Cardiac muscle cell (in vitro differentiated cells and primary cell): ENCODE data around the gene OR13J1. TPM values are rescaled to one million over a fixed set of nuclear protein-coding genes. Genes with fewer than 3 reads are reported as not detected.
"Not testable (repeated sequence)": the region's sequence is repeated elsewhere in the genome, so short reads cannot be mapped to it uniquely, and the experiment has no call there.

ENCODE experiments used
- DNase-seq, 2 donors: peaks; one replicate each; pipeline versions ENCODE4 v3.0.0 to v3.0.0-alpha.2; 2010 to 2017; ENCODE audit warnings: low read depth in 1 of 2, low spot score in 1 of 2
- H3K27ac ChIP-seq: fragments of 200-600 bp; sonication (generic); 2 replicates; pipeline ENCODE4 v1.5.1; 2016
- H3K27me3 ChIP-seq: fragments of 200-600 bp; sonication (generic); 2 replicates; pipeline ENCODE4 v1.6.0; 2016; ENCODE audit warnings: control low read depth
- H3K36me3 ChIP-seq: fragments of 200-600 bp; sonication (generic); 2 replicates; pipeline ENCODE4 v1.5.1; 2016; ENCODE audit warnings: control low read depth
- H3K4me1 ChIP-seq: fragments of 200-600 bp; sonication (generic); 2 replicates; pipeline ENCODE4 v1.8.1; 2017; ENCODE audit warnings: low read depth, mild to moderate bottlenecking, mixed run types
- H3K4me3 ChIP-seq: fragments of 200-600 bp; sonication (generic); 2 replicates; pipeline ENCODE4 v1.5.1; 2016; ENCODE audit warnings: mild to moderate bottlenecking
- H3K9me3 ChIP-seq: fragments of 200-600 bp; sonication (generic); 2 replicates; pipeline ENCODE4 v1.5.1; 2017; ENCODE audit warnings: low read depth, mild to moderate bottlenecking, control low read depth
- polyA plus RNA-seq: library from polyadenylated mRNA; unstranded; fragments of >200 nt; fragmentation: Nextera tagmentation; extraction: Ambion mirVana; gene quantifications from 2 replicates; pipeline ENCODE4 v1.2.1, GENCODE V29; 2016
- total RNA-seq: library from RNA; depleted of rRNA; stranded (reverse); fragments of >200 nt; gene quantifications from 2 replicates; pipeline ENCODE4 v1.2.3, GENCODE V29; 2016
- TF ChIP-seq, protein P1 (sequence below): IDR thresholded peaks from 2 replicates; pipeline ENCODE4 v1.5.1; 2012; ENCODE audit warnings: low read depth, mild to moderate bottlenecking, low read length

The OR13J1 gene
- total and polyA plus RNA-seq, 2 experiments from 2014 or later, result not detected

DNA sequence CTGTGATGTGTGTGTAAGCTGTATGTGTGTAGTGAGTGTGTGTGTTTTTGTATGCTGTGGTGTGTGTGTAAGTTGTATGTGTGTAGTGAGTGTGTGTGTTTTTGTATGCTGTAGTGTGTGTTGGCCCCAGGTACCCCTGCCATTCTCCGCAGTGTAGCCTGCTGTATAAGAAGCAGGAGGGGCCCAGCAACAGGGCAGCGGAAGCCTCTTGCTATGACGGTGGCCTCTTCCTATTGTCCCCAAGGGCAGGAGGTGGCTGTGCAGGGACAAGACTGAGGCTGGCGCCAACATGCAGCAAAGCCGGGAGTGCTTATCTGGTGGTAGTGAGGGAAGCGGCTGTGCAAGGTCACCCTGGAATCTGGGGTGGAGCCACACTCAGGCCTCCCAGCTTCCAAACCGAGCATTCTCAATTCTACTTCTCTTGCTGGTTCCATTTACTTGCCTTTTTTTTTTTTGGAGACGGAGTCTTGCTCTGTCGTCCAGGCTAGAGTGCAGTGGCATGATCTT is 44.2 kb upstream of the OR13J1 start:
- Histone ChIP-seq H3K36me3 (no peaks in the 10 kb centered on the region), H3K27me3 (no peaks in the 10 kb centered on the region), H3K27ac (peak overlapping the region; percentile 4), H3K4me3 (no peak overlapping the region), H3K9me3 (no peaks in the 10 kb centered on the region), H3K4me1 (peaks cover 9% of the 10 kb centered on the region)
- TF ChIP-seq, protein P1, sequence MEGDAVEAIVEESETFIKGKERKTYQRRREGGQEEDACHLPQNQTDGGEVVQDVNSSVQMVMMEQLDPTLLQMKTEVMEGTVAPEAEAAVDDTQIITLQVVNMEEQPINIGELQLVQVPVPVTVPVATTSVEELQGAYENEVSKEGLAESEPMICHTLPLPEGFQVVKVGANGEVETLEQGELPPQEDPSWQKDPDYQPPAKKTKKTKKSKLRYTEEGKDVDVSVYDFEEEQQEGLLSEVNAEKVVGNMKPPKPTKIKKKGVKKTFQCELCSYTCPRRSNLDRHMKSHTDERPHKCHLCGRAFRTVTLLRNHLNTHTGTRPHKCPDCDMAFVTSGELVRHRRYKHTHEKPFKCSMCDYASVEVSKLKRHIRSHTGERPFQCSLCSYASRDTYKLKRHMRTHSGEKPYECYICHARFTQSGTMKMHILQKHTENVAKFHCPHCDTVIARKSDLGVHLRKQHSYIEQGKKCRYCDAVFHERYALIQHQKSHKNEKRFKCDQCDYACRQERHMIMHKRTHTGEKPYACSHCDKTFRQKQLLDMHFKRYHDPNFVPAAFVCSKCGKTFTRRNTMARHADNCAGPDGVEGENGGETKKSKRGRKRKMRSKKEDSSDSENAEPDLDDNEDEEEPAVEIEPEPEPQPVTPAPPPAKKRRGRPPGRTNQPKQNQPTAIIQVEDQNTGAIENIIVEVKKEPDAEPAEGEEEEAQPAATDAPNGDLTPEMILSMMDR, result no peak
- peak; percentile 68 to 86 for DNase-seq

DNA sequence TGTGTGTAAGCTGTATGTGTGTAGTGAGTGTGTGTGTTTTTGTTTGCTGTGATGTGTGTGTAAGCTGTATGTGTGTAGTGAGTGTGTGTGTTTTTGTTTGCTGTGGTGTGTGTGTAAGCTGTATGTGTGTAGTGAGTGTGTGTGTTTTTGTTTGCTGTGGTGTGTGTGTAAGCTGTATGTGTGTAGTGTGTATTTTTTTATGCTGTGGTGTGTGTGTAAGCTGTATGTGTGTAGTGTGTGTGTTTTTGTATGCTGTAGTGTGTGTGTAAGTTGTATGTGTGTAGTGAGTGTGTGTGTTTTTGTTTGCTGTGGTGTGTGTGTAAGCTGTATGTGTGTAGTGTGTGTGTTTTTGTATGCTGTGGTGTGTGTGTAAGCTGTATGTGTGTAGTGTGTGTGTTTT is 43.2 kb upstream of the OR13J1 start:
- H3K27ac ChIP-seq, H3K36me3 ChIP-seq, H3K9me3 ChIP-seq, H3K27me3 ChIP-seq, H3K4me3 ChIP-seq, DNase-seq: not testable (repeated sequence)
- H3K4me1 ChIP-seq, result peaks cover 18% of the 10 kb centered on the region

DNA sequence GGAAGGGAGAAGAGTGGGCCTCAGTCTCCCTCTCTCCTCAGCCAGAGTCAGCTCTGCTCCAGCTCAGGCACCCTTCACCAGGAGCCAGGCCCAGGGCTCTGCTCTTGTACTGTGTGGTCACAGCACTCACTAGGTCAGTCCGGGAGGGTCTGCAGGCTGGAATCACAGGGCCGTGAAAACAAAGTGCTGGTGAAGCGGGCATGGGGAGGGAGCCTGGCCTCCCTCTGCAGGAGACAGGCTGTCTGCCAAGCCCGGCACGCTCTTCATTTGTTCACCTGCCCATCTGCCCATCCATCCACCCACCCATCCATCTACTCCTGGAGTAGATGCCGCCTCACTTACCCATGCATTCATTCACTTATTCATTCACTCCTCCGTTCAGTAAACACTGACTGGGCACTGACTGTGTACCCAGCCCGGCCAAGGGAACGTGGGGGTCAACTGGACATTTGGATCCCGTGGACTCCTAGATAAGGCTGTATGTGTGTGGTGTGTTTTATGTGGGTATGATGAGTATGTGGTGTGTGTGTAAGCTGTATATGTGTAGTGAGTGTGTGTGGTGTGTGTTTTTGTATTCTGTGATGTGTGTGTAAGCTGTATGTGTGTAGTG is 42.7 kb upstream of the OR13J1 start:
- no peaks in the 10 kb centered on the region for H3K27me3 ChIP-seq
- H3K4me1 ChIP-seq, result peaks cover 22% of the 10 kb centered on the region
- no peak for DNase-seq
- no peak overlapping the region for H3K4me3 ChIP-seq
- TF ChIP-seq, protein P1, result no peak
- H3K9me3 ChIP-seq, result no peaks in the 10 kb centered on the region
- H3K27ac ChIP-seq, result peak overlapping the region; percentile 57
- no peaks in the 10 kb centered on the region for H3K36me3 ChIP-seq

DNA sequence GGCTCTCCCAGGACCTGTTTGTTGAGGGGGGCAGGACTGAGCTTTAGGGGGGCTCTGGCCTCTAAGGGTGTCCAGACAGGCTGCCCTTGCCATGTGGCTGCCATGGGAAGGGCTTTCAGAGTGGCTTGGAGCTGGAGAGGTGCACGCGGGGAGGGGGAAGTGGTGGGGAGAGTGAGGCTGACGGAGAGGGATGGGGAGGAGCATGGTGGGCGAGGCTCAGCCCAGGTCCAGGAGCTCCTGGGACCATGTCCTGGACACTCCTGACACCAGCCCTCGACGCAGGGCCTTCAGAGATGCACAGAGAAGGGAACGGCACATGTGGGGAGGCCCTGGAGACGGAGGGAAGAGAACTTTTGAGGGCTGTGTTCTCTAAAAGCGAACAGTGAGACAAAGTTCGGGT is 41.5 kb upstream of the OR13J1 start:
- TF ChIP-seq, protein P1, result no peak
- H3K27ac ChIP-seq, result no peak overlapping the region
- H3K4me1 ChIP-seq, result peaks cover 33% of the 10 kb centered on the region
- H3K27me3 ChIP-seq, result no peaks in the 10 kb centered on the region
- H3K4me3 ChIP-seq, result no peak overlapping the region
- H3K36me3 ChIP-seq, result no peaks in the 10 kb centered on the region
- no peak for DNase-seq
- no peaks in the 10 kb centered on the region for H3K9me3 ChIP-seq

DNA sequence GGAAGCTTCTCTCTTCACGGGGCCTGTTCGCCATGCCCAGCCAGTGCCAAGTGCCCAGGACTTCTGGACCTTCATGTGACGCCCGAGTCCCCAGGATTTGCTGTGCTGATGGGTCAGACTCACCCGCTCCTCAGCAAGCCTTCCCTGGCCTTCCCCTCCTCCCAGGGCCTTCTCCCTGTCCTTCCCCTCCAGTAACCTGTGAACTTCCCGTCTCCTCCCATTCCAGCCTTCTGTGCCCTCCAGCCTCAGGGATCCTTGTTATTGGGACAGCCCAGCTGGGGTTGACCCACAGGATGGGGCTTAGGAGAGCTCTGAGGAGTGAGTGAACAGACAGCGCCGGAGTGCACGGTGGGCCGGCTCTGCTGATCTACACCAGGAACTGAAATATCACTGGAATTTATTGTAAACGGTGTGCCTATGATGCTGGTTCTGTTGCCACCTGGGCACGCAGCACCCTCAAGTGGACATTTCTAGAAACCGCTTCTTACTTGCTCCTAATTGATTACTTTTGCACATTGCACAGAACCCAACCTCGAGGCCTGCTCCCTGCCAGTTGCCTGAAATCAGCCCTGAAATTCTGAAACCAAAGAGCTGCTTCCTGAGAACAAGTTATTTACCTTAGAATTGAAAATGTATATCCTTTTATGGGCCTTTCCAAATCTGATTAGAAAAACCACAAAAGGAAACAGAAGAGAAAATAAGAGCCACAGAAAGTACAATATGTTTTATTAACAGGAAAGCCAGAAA is 40.6 kb upstream of the OR13J1 start:
- Histone ChIP-seq H3K27ac (no peak overlapping the region), H3K4me1 (peaks cover 34% of the 10 kb centered on the region)

More for the DNA sequence above, 40.6 kb upstream of the OR13J1 start:
- TF ChIP-seq, protein P1, result peak; percentile 66
- H3K9me3 ChIP-seq, result no peaks in the 10 kb centered on the region
- DNase-seq, result peak; percentile 23 to 84
- no peaks in the 10 kb centered on the region for H3K36me3 ChIP-seq
- H3K4me3 ChIP-seq, result no peak overlapping the region
- H3K27me3 ChIP-seq, result no peaks in the 10 kb centered on the region
